HepG2 (cell line): Measurements from ENCODE around the gene OVOL2. TPM values are rescaled to one million over a fixed set of nuclear protein-coding genes. Genes with fewer than 3 reads are reported as not detected.
A peak's percentile ranks its signal among the peaks of the same experiment; 100 is the strongest.

ENCODE experiments used
- CTCF ChIP-seq: sonication (generic); formaldehyde crosslinking; IDR thresholded peaks from 2 replicates; pipeline ENCODE4 v1.5.0; 2020; ENCODE audit warnings: mild to moderate bottlenecking, missing genetic modification reagents, moderate library complexity
- FOXK1 ChIP-seq: sonication (generic); formaldehyde crosslinking; IDR thresholded peaks from 2 replicates; pipeline ENCODE4 v1.4.0; 2020; ENCODE audit warnings: low read depth, missing genetic modification reagents, borderline replicate concordance
- KDM3A ChIP-seq: IDR thresholded peaks from 2 replicates; pipeline ENCODE4 v1.6.1; 2018; ENCODE audit warnings: low read depth, missing compliant biosample characterization
- MAZ ChIP-seq, 2 experiments: sonication (generic) in 1 of 2; formaldehyde crosslinking in 1 of 2; IDR thresholded peaks; 2 replicates each; pipeline versions ENCODE4 v1.5.0 to v1.6.1; 2012 to 2020; ENCODE audit warnings: low read depth in 2 of 2, mild to moderate bottlenecking in 2 of 2, borderline replicate concordance in 1 of 2, improper control_type of control experiment in 1 of 2, low read length in 1 of 2, missing genetic modification reagents in 1 of 2, moderate library complexity in 1 of 2
- PBX2 ChIP-seq: IDR thresholded peaks from 2 replicates; pipeline ENCODE4 v1.6.1; 2016; ENCODE audit warnings: control low read depth
- RARG ChIP-seq: sonication (generic); formaldehyde crosslinking; IDR thresholded peaks from 2 replicates; pipeline ENCODE4 v1.4.0; 2020; ENCODE audit warnings: low read depth, mild to moderate bottlenecking, missing genetic modification reagents
- SOX6 ChIP-seq, 2 experiments: fragments of 450-650 bp in 1 of 2; sonication (generic) in 1 of 2; formaldehyde crosslinking in 1 of 2; IDR thresholded peaks; 2 replicates each; pipeline versions ENCODE4 v1.4.0 to v1.6.1; 2017 to 2020; ENCODE audit warnings: antibody characterized with exemption in 1 of 2, mild to moderate bottlenecking in 1 of 2, missing genetic modification reagents in 1 of 2
- ZNF362 ChIP-seq: sonication (generic); formaldehyde crosslinking; IDR thresholded peaks from 2 replicates; pipeline ENCODE4 v1.4.0; 2020; ENCODE audit warnings: missing genetic modification reagents, mild to moderate bottlenecking, borderline replicate concordance
- polyA plus RNA-seq, 8 experiments: library from polyadenylated mRNA; depleted of rRNA in 3 of 8; stranded (reverse) in 7 of 8; unstranded in 1 of 8; fragments of >200 nt; fragmentation: Illumina TruSeq in 4 of 8; extraction: Trizol in 4 of 8; gene quantifications; 2 replicates each; pipeline versions ENCODE4 v1.2.1 to v1.2.3, GENCODE V29; 2011 to 2016; ENCODE audit warnings: low read depth in 4 of 8, missing spikeins in 1 of 8, mixed read lengths in 1 of 8; ENCODE audit not compliant: insufficient read depth in 1 of 8
- total RNA-seq, 5 experiments: library from RNA; depleted of rRNA; stranded (reverse); fragments of >200 nt; fragmentation: Illumina TruSeq; extraction: Trizol; gene quantifications; 2 replicates each; pipeline ENCODE4 v1.2.3, GENCODE V29; 2016; ENCODE audit warnings: low read depth in 1 of 5
- TF ChIP-seq, protein P1 (sequence below), 2 experiments: sonication (generic) in 1 of 2; formaldehyde crosslinking in 1 of 2; IDR thresholded peaks; 2 replicates each; pipeline versions ENCODE4 v1.5.1 to v1.6.1; 2011 to 2020; ENCODE audit warnings: borderline replicate concordance in 1 of 2, low read depth in 1 of 2, low read length in 1 of 2, mild to moderate bottlenecking in 1 of 2, missing genetic modification reagents in 1 of 2, moderate library complexity in 1 of 2
- TF ChIP-seq, protein P2 (sequence below): sonication (generic); formaldehyde crosslinking; IDR thresholded peaks from 2 replicates; pipeline ENCODE4 v1.5.0; 2020; ENCODE audit warnings: mild to moderate bottlenecking, missing genetic modification reagents
- TF ChIP-seq, protein P3 (sequence below): sonication (generic); formaldehyde crosslinking; IDR thresholded peaks from 2 replicates; pipeline ENCODE4 v1.8.1; 2022; ENCODE audit warnings: low read depth, mild to moderate bottlenecking, missing genetic modification reagents
- TF ChIP-seq, protein P4 (sequence below): sonication (generic); formaldehyde crosslinking; IDR thresholded peaks from 2 replicates; pipeline ENCODE4 v1.8.0; 2022; ENCODE audit warnings: mild to moderate bottlenecking, missing genetic modification reagents

Gene OVOL2
- total and polyA plus RNA-seq, 2 of the 13 experiments (the other 11 are each of a cell fraction or from before 2014, with no cell fraction given): 0.20 to 0.31 TPM

GRCh38 chr20:18005990-18006364 is 51.7 kb downstream of the OVOL2 start (continued):
- TF ChIP-seq, protein P1, sequence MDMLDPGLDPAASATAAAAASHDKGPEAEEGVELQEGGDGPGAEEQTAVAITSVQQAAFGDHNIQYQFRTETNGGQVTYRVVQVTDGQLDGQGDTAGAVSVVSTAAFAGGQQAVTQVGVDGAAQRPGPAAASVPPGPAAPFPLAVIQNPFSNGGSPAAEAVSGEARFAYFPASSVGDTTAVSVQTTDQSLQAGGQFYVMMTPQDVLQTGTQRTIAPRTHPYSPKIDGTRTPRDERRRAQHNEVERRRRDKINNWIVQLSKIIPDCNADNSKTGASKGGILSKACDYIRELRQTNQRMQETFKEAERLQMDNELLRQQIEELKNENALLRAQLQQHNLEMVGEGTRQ (IDR thresholded peaks at IDR 0.05; ENCODE audit: low read depth, low read length): 0 out of 2 replicates have a peak, but pooled peaks have one; percentile 8
- TF ChIP-seq, protein P1 (CRISPR knock-in tag; IDR thresholded peaks at IDR 0.05; ENCODE audit: borderline replicate concordance): no peak
- TF ChIP-seq CTCF (peak; percentile 13; the same call in 1 of the 2 replicates), PBX2 (no peak), KDM3A (CRISPR knock-in tag) (no peak), FOXK1 (CRISPR knock-in tag) (peak; percentile 8; the same call in 1 of the 2 replicates), MAZ (IDR thresholded peaks at IDR 0.05; ENCODE audit: borderline replicate concordance, low read depth, low read length) (0 out of 2 replicates have a peak, but pooled peaks have one; percentile 14), MAZ (CRISPR knock-in tag; IDR thresholded peaks at IDR 0.05; ENCODE audit: low read depth) (no peak), SOX6 (IDR thresholded peaks at IDR 0.05) (no peak), SOX6 (CRISPR knock-in tag; IDR thresholded peaks at IDR 0.05) (peak; percentile 23; the same call in 1 of the 2 replicates), ZNF362 (CRISPR knock-in tag) (0 out of 2 replicates have a peak, but pooled peaks have one; percentile 10), RARG (CRISPR knock-in tag) (no peak)
- TF ChIP-seq, protein P2, sequence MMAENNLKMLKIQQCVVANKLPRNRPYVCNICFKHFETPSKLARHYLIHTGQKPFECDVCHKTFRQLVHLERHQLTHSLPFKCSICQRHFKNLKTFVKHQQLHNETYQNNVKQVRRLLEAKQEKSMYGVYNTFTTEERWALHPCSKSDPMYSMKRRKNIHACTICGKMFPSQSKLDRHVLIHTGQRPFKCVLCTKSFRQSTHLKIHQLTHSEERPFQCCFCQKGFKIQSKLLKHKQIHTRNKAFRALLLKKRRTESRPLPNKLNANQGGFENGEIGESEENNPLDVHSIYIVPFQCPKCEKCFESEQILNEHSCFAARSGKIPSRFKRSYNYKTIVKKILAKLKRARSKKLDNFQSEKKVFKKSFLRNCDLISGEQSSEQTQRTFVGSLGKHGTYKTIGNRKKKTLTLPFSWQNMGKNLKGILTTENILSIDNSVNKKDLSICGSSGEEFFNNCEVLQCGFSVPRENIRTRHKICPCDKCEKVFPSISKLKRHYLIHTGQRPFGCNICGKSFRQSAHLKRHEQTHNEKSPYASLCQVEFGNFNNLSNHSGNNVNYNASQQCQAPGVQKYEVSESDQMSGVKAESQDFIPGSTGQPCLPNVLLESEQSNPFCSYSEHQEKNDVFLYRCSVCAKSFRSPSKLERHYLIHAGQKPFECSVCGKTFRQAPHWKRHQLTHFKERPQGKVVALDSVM (CRISPR knock-in tag): 0 out of 2 replicates have a peak, but pooled peaks have one; percentile 53
- TF ChIP-seq, protein P3, sequence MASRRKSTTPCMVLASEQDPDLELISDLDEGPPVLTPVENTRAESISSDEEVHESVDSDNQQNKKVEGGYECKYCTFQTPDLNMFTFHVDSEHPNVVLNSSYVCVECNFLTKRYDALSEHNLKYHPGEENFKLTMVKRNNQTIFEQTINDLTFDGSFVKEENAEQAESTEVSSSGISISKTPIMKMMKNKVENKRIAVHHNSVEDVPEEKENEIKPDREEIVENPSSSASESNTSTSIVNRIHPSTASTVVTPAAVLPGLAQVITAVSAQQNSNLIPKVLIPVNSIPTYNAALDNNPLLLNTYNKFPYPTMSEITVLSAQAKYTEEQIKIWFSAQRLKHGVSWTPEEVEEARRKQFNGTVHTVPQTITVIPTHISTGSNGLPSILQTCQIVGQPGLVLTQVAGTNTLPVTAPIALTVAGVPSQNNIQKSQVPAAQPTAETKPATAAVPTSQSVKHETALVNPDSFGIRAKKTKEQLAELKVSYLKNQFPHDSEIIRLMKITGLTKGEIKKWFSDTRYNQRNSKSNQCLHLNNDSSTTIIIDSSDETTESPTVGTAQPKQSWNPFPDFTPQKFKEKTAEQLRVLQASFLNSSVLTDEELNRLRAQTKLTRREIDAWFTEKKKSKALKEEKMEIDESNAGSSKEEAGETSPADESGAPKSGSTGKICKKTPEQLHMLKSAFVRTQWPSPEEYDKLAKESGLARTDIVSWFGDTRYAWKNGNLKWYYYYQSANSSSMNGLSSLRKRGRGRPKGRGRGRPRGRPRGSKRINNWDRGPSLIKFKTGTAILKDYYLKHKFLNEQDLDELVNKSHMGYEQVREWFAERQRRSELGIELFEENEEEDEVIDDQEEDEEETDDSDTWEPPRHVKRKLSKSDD: no peak
- TF ChIP-seq, protein P4, sequence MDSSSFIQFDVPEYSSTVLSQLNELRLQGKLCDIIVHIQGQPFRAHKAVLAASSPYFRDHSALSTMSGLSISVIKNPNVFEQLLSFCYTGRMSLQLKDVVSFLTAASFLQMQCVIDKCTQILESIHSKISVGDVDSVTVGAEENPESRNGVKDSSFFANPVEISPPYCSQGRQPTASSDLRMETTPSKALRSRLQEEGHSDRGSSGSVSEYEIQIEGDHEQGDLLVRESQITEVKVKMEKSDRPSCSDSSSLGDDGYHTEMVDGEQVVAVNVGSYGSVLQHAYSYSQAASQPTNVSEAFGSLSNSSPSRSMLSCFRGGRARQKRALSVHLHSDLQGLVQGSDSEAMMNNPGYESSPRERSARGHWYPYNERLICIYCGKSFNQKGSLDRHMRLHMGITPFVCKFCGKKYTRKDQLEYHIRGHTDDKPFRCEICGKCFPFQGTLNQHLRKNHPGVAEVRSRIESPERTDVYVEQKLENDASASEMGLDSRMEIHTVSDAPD: no peak
